Urinary bladder (tissue), 4 donors: ENCODE measurements around the gene ABHD5. TPM values are rescaled to one million over a fixed set of nuclear protein-coding genes. Genes with fewer than 3 reads are reported as not detected.
"Not testable (repeated sequence)": the region's sequence is repeated elsewhere in the genome, so short reads cannot be mapped to it uniquely, and the experiment has no call there.

Source experiments
- DNase-seq: peaks from one replicate; pipeline ENCODE4 v3.0.0-alpha.2; 2015; ENCODE audit errors: extremely low spot score
- H3K27ac ChIP-seq: one replicate; pipeline ENCODE4 v1.5.1; 2013; ENCODE audit warnings: low read depth, mild to moderate bottlenecking, moderate library complexity
- H3K36me3 ChIP-seq: one replicate; pipeline ENCODE4 v1.6.1; 2013; ENCODE audit warnings: mild to moderate bottlenecking, moderate library complexity; ENCODE audit not compliant: insufficient read depth
- H3K4me1 ChIP-seq: one replicate; pipeline ENCODE4 v1.6.1; 2013; ENCODE audit warnings: mild to moderate bottlenecking, moderate library complexity; ENCODE audit not compliant: insufficient read depth
- H3K4me3 ChIP-seq: one replicate; pipeline ENCODE4 v1.5.1; 2013; ENCODE audit warnings: low read depth, low read length
- WGBS: extraction: QIAGEN DNeasy Blood & Tissue Kit; methylation state at CpG from one replicate; pipeline ENCODE4 v1.1.7; 2013; 5-methylcytosine and 5-hydroxymethylcytosine counted together
- polyA plus RNA-seq: library from polyadenylated mRNA; stranded (reverse); fragments of 200-250 nt; gene quantifications from one replicate; pipeline ENCODE4 v1.2.3, GENCODE V29; 2013
- total RNA-seq: library from RNA; depleted of rRNA; stranded (reverse); fragments of >200 nt; gene quantifications from one replicate; pipeline ENCODE4 v1.2.3, GENCODE V29; 2014
- donor health status: healthy with polysubstance abuse.
- donor health status: healthy.

The ABHD5 gene
- 21.4 TPM for total RNA-seq
- polyA plus RNA-seq = 25.0 TPM

- H3K27ac ChIP-seq = peak within 1 kb of the TSS; percentile 80
- under 1% methylated on average over 71 of the region's 71 CpGs for WGBS
- peak; percentile 79 for DNase-seq
Measured at GRCh38 chr3:43690400-43691119, at the start of gene ABHD5. Gene ABHD5, plus strand, starts transcription at chr3:43690938. Its CDS starts 55 bp downstream, at chr3:43690993.

GRCh38 chr3:43641306-43642114 is 49.2 kb upstream of the ABHD5 start:
- DNase-seq = no peak
- H3K36me3 ChIP-seq = no peaks in the 10 kb centered on the region
- 85% methylated on average over 4 of the region's 4 CpGs for WGBS
- H3K4me3 ChIP-seq = no peak overlapping the region
- no peaks in the 10 kb centered on the region for H3K4me1 ChIP-seq
- peak overlapping the region; percentile 5 for H3K27ac ChIP-seq

More at GRCh38 chr3:43690400-43691119, at the start of gene ABHD5:
- peak within 1 kb of the TSS; percentile 97 for H3K4me3 ChIP-seq
- no peaks in the 10 kb centered on the region for H3K36me3 ChIP-seq
- H3K4me1 ChIP-seq = peaks cover 3% of the 10 kb centered on the region

- Histone ChIP-seq H3K4me3 (no peak overlapping the region), H3K36me3 (no peaks in the 10 kb centered on the region), H3K27ac (no peak overlapping the region), H3K4me1 (no peaks in the 10 kb centered on the region)
- WGBS = 94% methylated on average over 2 of the region's 2 CpGs
- DNase-seq = no peak
Measured at GRCh38 chr3:43644443-43644842, 46.3 kb upstream of the ABHD5 start.

DNA sequence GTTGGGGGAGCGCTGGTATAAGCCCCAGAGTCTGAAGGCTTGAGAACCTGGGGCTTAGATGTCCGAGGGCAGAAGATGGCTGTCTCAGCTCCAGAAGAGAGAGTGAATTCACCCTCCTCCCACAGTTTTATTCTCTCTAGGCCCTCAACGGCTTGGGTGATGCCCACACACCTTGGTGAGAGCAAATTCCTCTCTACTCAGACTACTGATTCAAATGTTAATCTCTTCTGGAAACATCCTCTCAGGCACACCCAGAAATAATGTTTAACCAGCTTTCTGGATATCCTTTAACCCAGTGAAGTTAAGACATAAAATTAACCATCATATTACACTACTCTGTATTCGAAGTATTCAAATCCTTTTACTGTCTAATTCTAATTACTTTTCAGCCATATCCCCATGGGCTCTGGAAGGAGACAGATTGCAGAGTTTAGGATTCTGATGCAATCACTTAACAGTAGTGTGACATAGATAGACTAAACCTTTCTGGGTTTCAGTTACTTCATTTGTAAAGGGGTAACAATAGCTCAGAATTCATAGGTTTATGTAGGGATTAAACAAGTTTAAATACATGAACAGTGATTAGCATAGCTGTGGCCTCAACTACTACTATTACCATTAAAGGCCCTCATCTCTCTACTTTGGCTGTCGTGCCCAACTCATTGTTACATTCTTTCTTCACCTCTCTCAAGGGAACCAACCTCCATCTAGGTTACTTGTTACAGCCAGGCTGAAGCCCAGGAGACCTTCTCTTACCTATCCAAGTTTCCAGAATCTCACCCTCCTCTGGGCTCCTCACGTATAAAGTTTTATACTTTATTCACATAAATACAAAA is 43.2 kb upstream of the ABHD5 start:
- H3K27ac ChIP-seq = no peak overlapping the region
- no peak overlapping the region for H3K4me3 ChIP-seq
- DNase-seq = no peak
- no peaks in the 10 kb centered on the region for H3K36me3 ChIP-seq
- no peaks in the 10 kb centered on the region for H3K4me1 ChIP-seq
- WGBS = 80% methylated on average over 6 of the region's 6 CpGs

DNA sequence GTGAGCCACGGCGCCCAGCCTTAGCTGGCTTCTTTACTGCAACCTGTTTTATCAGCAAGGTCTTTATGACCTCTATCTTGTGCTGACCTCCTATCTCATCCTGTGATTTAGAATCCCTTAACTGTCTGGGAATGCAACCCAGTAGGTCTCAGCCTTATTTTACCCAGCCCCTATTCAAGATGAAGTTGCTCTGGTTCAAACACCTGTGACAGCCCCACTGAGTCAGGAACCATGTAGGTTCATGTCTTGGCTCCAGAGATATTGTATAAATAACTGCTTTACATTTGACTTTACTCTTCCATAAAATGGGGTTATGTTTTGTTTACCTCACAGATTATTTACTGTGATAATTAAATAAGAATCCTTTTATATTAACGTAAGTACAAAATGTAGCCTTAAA is 41.8 kb upstream of the ABHD5 start:
- no peak overlapping the region for H3K4me3 ChIP-seq
- no peaks in the 10 kb centered on the region for H3K4me1 ChIP-seq
- WGBS = 72% methylated on average over 3 of the region's 3 CpGs
- H3K36me3 ChIP-seq = no peaks in the 10 kb centered on the region
- no peak for DNase-seq
- no peak overlapping the region for H3K27ac ChIP-seq

GRCh38 chr3:43649365-43649968 is 41.3 kb upstream of the ABHD5 start:
- 39% methylated on average over 6 of the region's 6 CpGs for WGBS
- no peak overlapping the region for H3K4me3 ChIP-seq
- H3K4me1 ChIP-seq = no peaks in the 10 kb centered on the region
- H3K36me3 ChIP-seq = no peaks in the 10 kb centered on the region
- no peak overlapping the region for H3K27ac ChIP-seq
- DNase-seq = no peak

GRCh38 chr3:43650345-43650744 is 40.4 kb upstream of the ABHD5 start:
- no peak for DNase-seq
- Histone ChIP-seq H3K27ac (no peak overlapping the region), H3K4me1 (no peaks in the 10 kb centered on the region), H3K4me3 (no peak overlapping the region), H3K36me3 (no peaks in the 10 kb centered on the region)
- WGBS = 41% methylated on average over 1 of the region's 1 CpG

DNA sequence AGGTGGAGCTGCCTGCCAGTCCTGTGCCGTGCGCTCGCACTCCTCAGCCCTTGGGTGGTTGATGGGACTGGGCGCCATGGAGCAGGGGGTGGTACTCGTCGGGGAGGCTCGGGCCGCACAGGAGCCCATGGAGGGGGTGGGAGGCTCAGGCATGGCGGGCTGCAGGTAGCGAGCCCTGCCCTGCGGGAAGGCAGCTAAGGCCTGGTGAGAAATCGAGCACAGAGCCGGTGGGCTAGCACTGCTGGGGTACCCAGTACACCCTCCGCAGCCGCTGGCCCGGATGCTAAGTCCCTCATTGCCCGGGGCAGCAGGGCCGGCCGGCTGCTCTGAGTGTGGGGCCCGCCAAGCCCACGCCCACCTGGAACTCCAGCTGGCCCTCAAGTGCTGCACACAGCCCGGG is 34.3 kb upstream of the ABHD5 start:
- not testable (repeated sequence) for DNase-seq, H3K36me3 ChIP-seq, H3K4me3 ChIP-seq, H3K4me1 ChIP-seq, H3K27ac ChIP-seq
- 96% methylated on average over 22 of the region's 22 CpGs for WGBS

DNA sequence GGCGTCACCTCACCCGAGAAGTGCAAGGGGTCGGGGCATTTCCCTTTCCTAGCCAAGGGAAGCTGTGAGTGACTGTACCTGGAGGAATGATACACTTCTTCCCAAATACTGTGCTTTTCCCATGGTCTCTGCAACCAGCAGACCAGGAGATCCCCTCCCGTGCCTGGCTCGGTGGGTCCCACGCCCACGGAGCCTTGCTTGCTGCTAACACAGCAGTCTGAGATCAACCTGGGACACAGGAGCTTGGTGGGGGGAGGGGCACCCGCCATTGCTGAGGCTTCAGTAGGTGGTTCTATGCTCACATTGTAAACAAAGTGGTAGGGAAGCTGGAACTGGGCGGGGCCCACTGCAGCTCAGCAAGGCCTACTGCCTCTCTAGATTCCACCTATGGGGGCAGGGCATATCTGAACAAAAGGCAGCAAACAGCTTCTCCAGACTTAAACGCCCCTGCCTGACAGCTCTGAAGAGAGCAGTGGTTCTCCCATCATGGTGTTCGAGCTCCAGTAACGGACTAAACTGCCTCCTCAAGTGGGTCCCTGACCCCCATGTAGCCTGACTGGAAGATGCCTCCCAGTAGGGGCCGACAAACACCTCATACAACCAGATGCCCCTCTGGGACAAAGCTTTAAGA is 31.4 kb upstream of the ABHD5 start:
- H3K27ac ChIP-seq = no peak overlapping the region
- no peaks in the 10 kb centered on the region for H3K4me1 ChIP-seq
- DNase-seq = no peak
- no peaks in the 10 kb centered on the region for H3K36me3 ChIP-seq
- 86% methylated on average over 13 of the region's 13 CpGs for WGBS
- no peak overlapping the region for H3K4me3 ChIP-seq

- not testable (repeated sequence) for H3K4me1 ChIP-seq, H3K27ac ChIP-seq, DNase-seq, H3K36me3 ChIP-seq, H3K4me3 ChIP-seq
- 90% methylated on average over 1 of the region's 1 CpG for WGBS
Measured at GRCh38 chr3:43661376-43661775, 29.4 kb upstream of the ABHD5 start.

DNA sequence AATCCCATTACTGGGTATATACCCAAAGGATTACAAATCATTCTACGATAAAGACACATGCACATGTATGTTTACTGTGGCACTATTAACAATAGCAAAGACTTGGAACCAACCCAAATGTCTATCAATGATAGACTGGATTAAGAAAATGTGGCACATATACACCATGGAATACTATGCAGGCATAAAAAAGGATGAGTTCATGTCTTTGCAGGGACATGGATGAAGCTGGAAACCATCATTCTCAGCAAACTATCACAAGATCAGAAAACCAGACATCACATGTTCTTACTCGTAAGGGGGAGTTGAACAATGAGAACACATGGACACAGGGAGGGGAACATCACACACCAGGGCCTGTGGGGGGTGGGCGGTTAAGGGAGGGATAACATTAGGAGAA is 25.7 kb upstream of the ABHD5 start:
- H3K4me3 ChIP-seq, H3K36me3 ChIP-seq: not testable (repeated sequence)
- 95% methylated on average over 3 of the region's 3 CpGs for WGBS

GRCh38 chr3:43670635-43671522 is 19.9 kb upstream of the ABHD5 start:
- WGBS = 73% methylated on average over 5 of the region's 5 CpGs

More for the DNA sequence above, 25.7 kb upstream of the ABHD5 start:
- not testable (repeated sequence) for H3K4me1 ChIP-seq, DNase-seq, H3K27ac ChIP-seq

More at GRCh38 chr3:43670635-43671522, 19.9 kb upstream of the ABHD5 start:
- Histone ChIP-seq H3K36me3 (no peaks in the 10 kb centered on the region), H3K27ac (no peak overlapping the region), H3K4me1 (no peaks in the 10 kb centered on the region), H3K4me3 (no peak overlapping the region)
- DNase-seq = no peak
